Activated effector memory CD4-positive, alpha-beta T cell treated with anti-CD3 and anti-CD28 coated beads, Interleukin-2, amount 50 U/mL, for 16 hours (primary cell): Measurements from ENCODE around the gene GOT2.
A peak's percentile ranks its signal among the peaks of the same experiment; 100 is the strongest.
"Not testable (repeated sequence)": the region's sequence is repeated elsewhere in the genome, so short reads cannot be mapped to it uniquely, and the experiment has no call there.

ENCODE experiments used
- DNase-seq: peaks from one replicate; pipeline ENCODE4 v3.0.0-alpha.2; 2020

GOT2 gene

GRCh38 chr16:58716468-58716867, 17.6 kb downstream of the GOT2 start:
- no peak for DNase-seq

- DNase-seq = no peak
These were observed 20.4 kb downstream of the GOT2 start for GRCh38 chr16:58713742-58714141.

GRCh38 chr16:58709333-58709732, 24.8 kb downstream of the GOT2 start:
- no peak for DNase-seq

GRCh38 chr16:58699151-58699550, 35.0 kb downstream of the GOT2 start:
- no peak for DNase-seq

GRCh38 chr16:58695368-58695767, 38.7 kb downstream of the GOT2 start:
- no peak for DNase-seq

GRCh38 chr16:58692450-58692849, 41.7 kb downstream of the GOT2 start:
- DNase-seq = no peak

- not testable (repeated sequence) for DNase-seq
These were observed 47.0 kb downstream of the GOT2 start for GRCh38 chr16:58686985-58687706.

- peak; percentile 12 for DNase-seq
These were observed 49.0 kb downstream of the GOT2 start for GRCh38 chr16:58685084-58685449.

- peak; percentile 89 for DNase-seq
These were observed 49.6 kb downstream of the GOT2 start, which contains the start of gene SLC38A7 for GRCh38 chr16:58684354-58685083. SLC38A7 (minus strand) TSS chr16:58684770; CDS start chr16:58680126, 4,644 bp downstream.

- DNase-seq = no peak
These were observed 50.1 kb downstream of the GOT2 start for GRCh38 chr16:58684001-58684353.

- no peak for DNase-seq
These were observed 54.4 kb downstream of the GOT2 start for GRCh38 chr16:58679763-58680162.

GRCh38 chr16:58678716-58679115, 55.4 kb downstream of the GOT2 start:
- DNase-seq = no peak

GRCh38 chr16:58678269-58678668, 55.8 kb downstream of the GOT2 start:
- DNase-seq = no peak

- DNase-seq = no peak
These were observed 63.1 kb downstream of the GOT2 start for GRCh38 chr16:58670946-58671583.

GRCh38 chr16:58670177-58670576, 63.9 kb downstream of the GOT2 start:
- DNase-seq = no peak

- DNase-seq = no peak
These were observed 68.9 kb downstream of the GOT2 start for GRCh38 chr16:58665200-58665599.

- no peak for DNase-seq
These were observed 72.8 kb downstream of the GOT2 start for GRCh38 chr16:58661199-58661830.

- DNase-seq = not testable (repeated sequence)
These were observed 74.2 kb downstream of the GOT2 start for GRCh38 chr16:58659911-58660310.

- DNase-seq = no peak
These were observed 75.3 kb downstream of the GOT2 start for GRCh38 chr16:58658796-58659211.
